Nephron (organoid): ENCODE results near the gene PRKCG.

Experiments
- H3K27ac Mint-ChIP-seq, 3 experiments: 2 replicates each; pipeline ENCODE4 v1.8.0; 2020; ENCODE audit warnings: mixed read lengths in 3 of 3, mild to moderate bottlenecking in 2 of 3, moderate library complexity in 1 of 3
- H3K27me3 Mint-ChIP-seq: 2 replicates; pipeline ENCODE4 v1.8.0; 2021; ENCODE audit warnings: low read depth, mild to moderate bottlenecking, moderate library complexity, mixed read lengths
- H3K36me3 Mint-ChIP-seq: 2 replicates; pipeline ENCODE4 v1.8.0; 2020; ENCODE audit warnings: low read depth, mixed read lengths
- H3K4me1 Mint-ChIP-seq: 2 replicates; pipeline ENCODE4 v1.8.0; 2020; ENCODE audit warnings: mixed read lengths
- H3K4me3 Mint-ChIP-seq, 3 experiments: 2 replicates each; pipeline ENCODE4 v1.8.0; 2020; ENCODE audit warnings: mild to moderate bottlenecking in 3 of 3, mixed read lengths in 3 of 3, moderate library complexity in 2 of 3
- H3K9me3 Mint-ChIP-seq: 2 replicates; pipeline ENCODE4 v1.8.0; 2020; ENCODE audit warnings: mixed read lengths
- TF ChIP-seq, protein P1 (sequence below), 3 experiments: fragments of 200-600 bp; sonication (generic); IDR thresholded peaks; one replicate each; pipeline ENCODE4 v1.5.0; 2021; ENCODE audit warnings: antibody characterized with exemption in 3 of 3; ENCODE audit not compliant: unreplicated experiment in 3 of 3

Gene PRKCG

DNA sequence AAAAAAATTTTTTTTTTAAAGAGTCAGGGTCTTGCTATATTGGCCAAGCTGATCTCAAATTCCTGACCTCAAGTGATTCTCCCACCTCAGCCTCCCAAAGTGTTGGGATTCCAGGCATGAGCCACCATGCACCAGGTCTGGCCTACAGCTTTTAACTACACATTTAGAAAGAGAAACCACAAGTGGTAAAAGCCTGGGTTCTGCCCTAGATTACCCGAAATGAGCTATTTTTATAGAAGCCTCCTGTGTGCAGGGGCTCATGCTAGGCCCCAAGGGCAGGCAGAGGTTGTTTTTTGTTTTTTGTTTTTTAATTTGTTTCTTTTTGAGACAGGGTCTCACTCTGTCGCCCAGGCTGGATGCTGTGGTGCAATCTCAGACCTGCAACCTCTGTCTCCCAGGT, 28.3 kb upstream of the PRKCG start:
- no peaks in the 10 kb centered on the region for H3K9me3 Mint-ChIP-seq
- H3K27me3 Mint-ChIP-seq, result peaks cover 11% of the 10 kb centered on the region
- H3K4me1 Mint-ChIP-seq, result peaks cover 15% of the 10 kb centered on the region
- H3K4me3 Mint-ChIP-seq, result no peak overlapping the region
- H3K36me3 Mint-ChIP-seq, result no peaks in the 10 kb centered on the region
- no peak overlapping the region for H3K27ac Mint-ChIP-seq
- TF ChIP-seq, protein P1, sequence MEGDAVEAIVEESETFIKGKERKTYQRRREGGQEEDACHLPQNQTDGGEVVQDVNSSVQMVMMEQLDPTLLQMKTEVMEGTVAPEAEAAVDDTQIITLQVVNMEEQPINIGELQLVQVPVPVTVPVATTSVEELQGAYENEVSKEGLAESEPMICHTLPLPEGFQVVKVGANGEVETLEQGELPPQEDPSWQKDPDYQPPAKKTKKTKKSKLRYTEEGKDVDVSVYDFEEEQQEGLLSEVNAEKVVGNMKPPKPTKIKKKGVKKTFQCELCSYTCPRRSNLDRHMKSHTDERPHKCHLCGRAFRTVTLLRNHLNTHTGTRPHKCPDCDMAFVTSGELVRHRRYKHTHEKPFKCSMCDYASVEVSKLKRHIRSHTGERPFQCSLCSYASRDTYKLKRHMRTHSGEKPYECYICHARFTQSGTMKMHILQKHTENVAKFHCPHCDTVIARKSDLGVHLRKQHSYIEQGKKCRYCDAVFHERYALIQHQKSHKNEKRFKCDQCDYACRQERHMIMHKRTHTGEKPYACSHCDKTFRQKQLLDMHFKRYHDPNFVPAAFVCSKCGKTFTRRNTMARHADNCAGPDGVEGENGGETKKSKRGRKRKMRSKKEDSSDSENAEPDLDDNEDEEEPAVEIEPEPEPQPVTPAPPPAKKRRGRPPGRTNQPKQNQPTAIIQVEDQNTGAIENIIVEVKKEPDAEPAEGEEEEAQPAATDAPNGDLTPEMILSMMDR (IDR thresholded peaks at IDR 0.05; ENCODE audit: unreplicated experiment in 3 of 3), result no peak

DNA sequence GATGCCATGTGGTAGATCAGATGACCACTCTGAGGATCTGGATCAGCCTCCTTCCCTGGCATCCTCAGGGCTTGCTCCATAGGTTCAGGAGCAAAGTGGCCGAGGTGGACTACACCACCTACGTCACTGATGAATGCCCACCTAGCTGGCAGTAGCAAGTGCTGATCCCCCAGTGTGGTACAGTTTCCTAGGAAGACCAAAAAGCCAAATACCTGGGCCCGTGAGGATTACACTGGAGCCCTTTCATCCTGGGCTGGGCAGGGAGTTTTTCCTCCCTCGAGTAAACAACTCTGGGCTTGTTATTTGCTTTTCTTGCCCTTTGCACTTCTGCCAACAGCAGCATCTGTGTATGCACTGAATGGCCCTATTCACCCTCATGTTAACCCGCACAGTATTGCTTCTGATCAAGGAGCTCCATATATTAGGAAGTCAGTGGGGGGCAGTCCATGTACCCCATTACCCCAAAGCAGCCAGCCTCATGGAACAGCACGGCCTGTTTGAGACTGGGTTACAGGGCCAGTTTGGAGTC, 17.6 kb upstream of the PRKCG start:
- H3K36me3 Mint-ChIP-seq, result no peaks in the 10 kb centered on the region
- peaks cover 13% of the 10 kb centered on the region for H3K4me1 Mint-ChIP-seq
- H3K4me3 Mint-ChIP-seq, result peak overlapping the region; percentile 13 to 64 (median 53)
- no peaks in the 10 kb centered on the region for H3K27me3 Mint-ChIP-seq
- TF ChIP-seq, protein P1 (IDR thresholded peaks at IDR 0.05; ENCODE audit: unreplicated experiment in 3 of 3), result no peak
- peak overlapping the region; percentile 33 to 44 (median 43) for H3K27ac Mint-ChIP-seq
- no peaks in the 10 kb centered on the region for H3K9me3 Mint-ChIP-seq

DNA sequence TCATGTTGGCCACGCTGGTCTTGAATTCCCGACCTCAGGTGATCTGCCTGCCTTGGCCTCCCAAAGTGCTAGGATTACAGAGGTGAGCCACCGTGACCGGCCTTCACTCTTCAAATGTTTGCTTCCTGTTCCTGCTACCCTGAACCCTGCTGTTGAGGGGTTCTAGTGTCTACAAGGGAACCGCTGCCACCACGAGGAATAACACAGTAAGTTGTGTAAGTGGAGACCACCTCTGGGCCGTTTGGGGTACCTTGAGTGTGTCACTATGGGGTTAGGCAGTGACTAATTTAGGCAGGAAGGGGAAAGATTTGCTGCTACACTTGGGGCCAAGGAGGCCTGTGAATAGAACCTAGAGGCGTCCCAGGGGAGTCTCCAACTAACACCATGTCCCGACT, 16.5 kb upstream of the PRKCG start:
- H3K36me3 Mint-ChIP-seq, result no peaks in the 10 kb centered on the region
- no peaks in the 10 kb centered on the region for H3K9me3 Mint-ChIP-seq
- H3K27ac Mint-ChIP-seq, result peak overlapping the region; percentile 97 to 99 (median 99)
- TF ChIP-seq, protein P1 (IDR thresholded peaks at IDR 0.05; ENCODE audit: unreplicated experiment in 3 of 3), result no peak
- H3K4me3 Mint-ChIP-seq, result peak overlapping the region; percentile 87 to 99 (median 87)
- peaks cover 16% of the 10 kb centered on the region for H3K4me1 Mint-ChIP-seq
- H3K27me3 Mint-ChIP-seq, result no peaks in the 10 kb centered on the region

DNA sequence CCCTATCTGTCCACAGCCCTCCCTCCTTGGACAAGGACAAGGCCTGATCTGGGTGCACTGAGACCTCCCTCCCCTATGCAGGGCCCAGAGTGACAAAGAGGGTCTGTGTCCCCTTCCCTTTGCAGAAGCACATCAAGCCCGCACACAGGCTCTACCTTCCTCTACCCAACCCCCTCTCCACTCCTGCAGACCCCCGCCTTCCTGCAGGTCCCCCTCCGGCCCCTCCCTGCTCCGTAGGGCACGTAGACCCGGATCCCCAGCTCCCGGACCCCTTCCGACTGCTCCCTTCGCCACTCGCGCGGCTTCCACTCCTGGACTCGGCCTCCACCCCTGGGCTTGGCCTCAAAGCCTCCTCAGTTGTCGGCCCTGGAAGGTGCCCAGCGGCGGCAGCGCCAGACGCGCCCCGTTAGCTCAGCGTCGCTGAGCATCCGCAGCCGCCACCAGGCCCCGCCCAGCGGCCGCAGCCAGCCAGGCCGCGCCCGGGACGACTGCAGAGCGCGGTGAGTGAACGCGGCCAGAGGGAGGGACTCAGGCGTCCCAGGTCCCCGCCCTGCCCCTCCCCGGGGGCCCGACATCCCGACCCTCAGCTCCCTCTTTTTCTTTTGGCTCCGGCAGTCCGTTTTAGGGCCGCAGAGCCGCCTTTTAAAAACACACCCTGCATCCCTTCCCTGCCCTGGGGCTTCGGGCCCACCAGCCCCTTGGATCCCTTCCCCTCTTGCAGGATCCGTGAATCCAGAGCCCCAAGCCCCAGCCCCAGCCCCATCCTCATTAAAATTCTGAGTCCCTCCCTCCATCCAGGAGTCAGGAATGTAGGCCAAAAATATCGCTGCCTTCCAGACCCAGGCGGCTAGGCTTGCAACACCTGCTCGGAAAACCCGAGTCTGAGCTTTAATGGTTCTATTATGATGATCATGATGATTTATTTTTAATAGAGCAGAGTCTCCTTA, 15.8 kb upstream of the PRKCG start:
- Mint-ChIP-seq H3K27me3 (no peaks in the 10 kb centered on the region), H3K36me3 (peaks cover 2% of the 10 kb centered on the region), H3K4me3 (peak overlapping the region; percentile 99 to 100 (median 100)), H3K27ac (peak overlapping the region; percentile 97 to 99 (median 99)), H3K4me1 (peaks cover 22% of the 10 kb centered on the region), H3K9me3 (no peaks in the 10 kb centered on the region)
- TF ChIP-seq, protein P1 (IDR thresholded peaks at IDR 0.05; ENCODE audit: unreplicated experiment in 3 of 3), result no peak

DNA sequence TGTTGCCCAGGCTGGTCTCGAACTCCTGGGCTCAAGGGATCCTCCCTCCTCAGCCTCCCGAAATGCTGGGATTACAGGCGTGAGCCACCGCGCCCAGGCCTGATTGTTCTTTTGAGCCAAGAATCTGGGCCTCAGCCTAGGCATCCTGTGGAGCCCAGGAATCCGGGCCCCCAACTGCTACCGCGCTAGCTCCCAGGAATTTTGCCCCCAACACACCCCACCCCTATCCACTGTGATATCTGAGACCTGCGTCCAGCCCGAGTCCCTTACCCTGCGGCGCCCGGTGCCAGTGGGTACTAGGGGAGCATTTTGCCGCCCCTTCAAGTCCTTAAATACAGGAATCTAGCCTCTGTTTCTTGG, 15.2 kb upstream of the PRKCG start:
- H3K36me3 Mint-ChIP-seq, result peaks cover 8% of the 10 kb centered on the region
- H3K27me3 Mint-ChIP-seq, result no peaks in the 10 kb centered on the region
- TF ChIP-seq, protein P1 (IDR thresholded peaks at IDR 0.05; ENCODE audit: unreplicated experiment in 3 of 3), result no peak
- peak overlapping the region; percentile 97 to 99 (median 99) for H3K27ac Mint-ChIP-seq
- no peaks in the 10 kb centered on the region for H3K9me3 Mint-ChIP-seq
- peaks cover 28% of the 10 kb centered on the region for H3K4me1 Mint-ChIP-seq
- peak overlapping the region; percentile 99 to 100 (median 100) for H3K4me3 Mint-ChIP-seq
